Uterus (tissue), 2 donors: ENCODE data around the gene GRIK3.

Source experiments
- POLR2A ChIP-seq, 2 donors: fragments of 450-650 bp; IDR thresholded peaks; one replicate each; pipeline ENCODE4 v1.6.1; 2016; ENCODE audit warnings: antibody characterized with exemption in 2 of 2, mild to moderate bottlenecking in 1 of 2, moderate library complexity in 1 of 2
- TF ChIP-seq, protein P1 (sequence below), 4 experiments: fragments of 200-600 bp in 2 of 4; fragments of 450-650 bp in 2 of 4; sonication (generic) in 2 of 4; IDR thresholded peaks; one replicate each; pipeline ENCODE4 v1.5.1; 2016 to 2019; ENCODE audit warnings: antibody characterized with exemption in 4 of 4, mild to moderate bottlenecking in 2 of 4, moderate library complexity in 1 of 4

GRCh38 chr1:36762174-36762573 lies 272.1 kb downstream of the GRIK3 start:
- TF ChIP-seq, protein P1, sequence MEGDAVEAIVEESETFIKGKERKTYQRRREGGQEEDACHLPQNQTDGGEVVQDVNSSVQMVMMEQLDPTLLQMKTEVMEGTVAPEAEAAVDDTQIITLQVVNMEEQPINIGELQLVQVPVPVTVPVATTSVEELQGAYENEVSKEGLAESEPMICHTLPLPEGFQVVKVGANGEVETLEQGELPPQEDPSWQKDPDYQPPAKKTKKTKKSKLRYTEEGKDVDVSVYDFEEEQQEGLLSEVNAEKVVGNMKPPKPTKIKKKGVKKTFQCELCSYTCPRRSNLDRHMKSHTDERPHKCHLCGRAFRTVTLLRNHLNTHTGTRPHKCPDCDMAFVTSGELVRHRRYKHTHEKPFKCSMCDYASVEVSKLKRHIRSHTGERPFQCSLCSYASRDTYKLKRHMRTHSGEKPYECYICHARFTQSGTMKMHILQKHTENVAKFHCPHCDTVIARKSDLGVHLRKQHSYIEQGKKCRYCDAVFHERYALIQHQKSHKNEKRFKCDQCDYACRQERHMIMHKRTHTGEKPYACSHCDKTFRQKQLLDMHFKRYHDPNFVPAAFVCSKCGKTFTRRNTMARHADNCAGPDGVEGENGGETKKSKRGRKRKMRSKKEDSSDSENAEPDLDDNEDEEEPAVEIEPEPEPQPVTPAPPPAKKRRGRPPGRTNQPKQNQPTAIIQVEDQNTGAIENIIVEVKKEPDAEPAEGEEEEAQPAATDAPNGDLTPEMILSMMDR (IDR thresholded peaks at IDR 0.05) = no peak
- TF ChIP-seq POLR2A (IDR thresholded peaks at IDR 0.05) = no peak
